Mucosa of stomach (tissue), 1 donor: Measurements from ENCODE around the gene RAET1L.

ENCODE experiments used
- H3K27me3 ChIP-seq: one replicate; pipeline ENCODE4 v1.7.0; 2013; ENCODE audit warnings: mild to moderate bottlenecking, low read length; ENCODE audit not compliant: control insufficient read depth, insufficient read depth
- H3K36me3 ChIP-seq: one replicate; pipeline ENCODE4 v1.7.0; 2013; ENCODE audit warnings: low read length; ENCODE audit not compliant: control insufficient read depth, insufficient read depth
- H3K4me1 ChIP-seq: one replicate; pipeline ENCODE4 v1.7.0; 2013; ENCODE audit warnings: mild to moderate bottlenecking, low read length; ENCODE audit not compliant: control insufficient read depth, insufficient read depth
- H3K4me3 ChIP-seq: one replicate; pipeline ENCODE4 v1.7.0; 2013; ENCODE audit warnings: low read length
- H3K9ac ChIP-seq: one replicate; pipeline ENCODE4 v1.7.0; 2013; ENCODE audit warnings: mild to moderate bottlenecking, low read length, moderate library complexity
- H3K9me3 ChIP-seq: one replicate; pipeline ENCODE4 v1.7.0; 2013; ENCODE audit warnings: mild to moderate bottlenecking, low read length, moderate library complexity; ENCODE audit not compliant: control insufficient read depth
- donor health status: Pancreatic carcinoma.

The RAET1L gene

DNA sequence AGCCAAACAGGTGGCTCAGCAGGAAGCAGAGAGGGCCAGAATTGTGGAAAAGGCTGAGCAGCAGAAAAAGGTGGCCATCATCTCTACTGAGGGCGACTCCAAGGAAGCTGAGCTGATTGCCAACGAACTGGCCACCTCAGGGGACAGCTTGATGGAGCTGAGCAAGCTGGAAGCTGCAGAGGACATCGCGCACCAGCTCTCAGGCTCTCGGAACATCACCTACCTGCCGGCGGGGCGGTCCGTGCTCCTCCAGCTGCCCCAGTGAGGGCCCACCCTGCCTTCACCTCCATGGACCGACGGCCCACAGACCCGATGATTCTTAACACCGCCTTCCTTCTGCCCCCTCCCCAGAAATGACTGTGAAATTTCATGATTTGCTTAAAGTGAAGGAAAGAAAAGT lies 17.8 kb upstream of the RAET1L start:
- Histone ChIP-seq H3K4me3 (no peak overlapping the region), H3K9ac (no peak overlapping the region), H3K9me3 (no peaks in the 10 kb centered on the region), H3K4me1 (no peaks in the 10 kb centered on the region), H3K27me3 (peaks cover 41% of the 10 kb centered on the region), H3K36me3 (no peaks in the 10 kb centered on the region)

- H3K27me3 ChIP-seq = peaks cover 76% of the 10 kb centered on the region
These were observed 13.1 kb upstream of the RAET1L start for GRCh38 chr6:150038202-150039062.

GRCh38 chr6:150037526-150038201 lies 12.3 kb upstream of the RAET1L start:
- H3K4me1 ChIP-seq = peaks cover 9% of the 10 kb centered on the region
- H3K36me3 ChIP-seq = no peaks in the 10 kb centered on the region
- H3K27me3 ChIP-seq = peaks cover 81% of the 10 kb centered on the region
- H3K9me3 ChIP-seq = no peaks in the 10 kb centered on the region
- no peak overlapping the region for H3K4me3 ChIP-seq
- H3K9ac ChIP-seq = no peak overlapping the region

More at GRCh38 chr6:150038202-150039062, 13.1 kb upstream of the RAET1L start:
- H3K4me3 ChIP-seq = no peak overlapping the region
- H3K4me1 ChIP-seq = peaks cover 9% of the 10 kb centered on the region
- H3K9me3 ChIP-seq = no peaks in the 10 kb centered on the region
- no peaks in the 10 kb centered on the region for H3K36me3 ChIP-seq
- H3K9ac ChIP-seq = no peak overlapping the region

GRCh38 chr6:150036081-150036480 lies 10.7 kb upstream of the RAET1L start:
- Histone ChIP-seq H3K9ac (no peak overlapping the region), H3K4me1 (peaks cover 9% of the 10 kb centered on the region), H3K9me3 (no peaks in the 10 kb centered on the region), H3K27me3 (peaks cover 72% of the 10 kb centered on the region), H3K36me3 (no peaks in the 10 kb centered on the region), H3K4me3 (no peak overlapping the region)

GRCh38 chr6:150033207-150033771 lies 8.0 kb upstream of the RAET1L start:
- Histone ChIP-seq H3K4me1 (peaks cover 9% of the 10 kb centered on the region), H3K4me3 (no peak overlapping the region), H3K9me3 (no peaks in the 10 kb centered on the region), H3K27me3 (peaks cover 61% of the 10 kb centered on the region), H3K9ac (no peak overlapping the region), H3K36me3 (no peaks in the 10 kb centered on the region)

- peaks cover 4% of the 10 kb centered on the region for H3K4me1 ChIP-seq
- H3K27me3 ChIP-seq = peaks cover 58% of the 10 kb centered on the region
- H3K9me3 ChIP-seq = no peaks in the 10 kb centered on the region
- H3K9ac ChIP-seq = no peak overlapping the region
- H3K4me3 ChIP-seq = no peak overlapping the region
- H3K36me3 ChIP-seq = no peaks in the 10 kb centered on the region
These were observed 7.3 kb upstream of the RAET1L start for GRCh38 chr6:150032598-150032997.

GRCh38 chr6:150030611-150031010 lies 5.3 kb upstream of the RAET1L start:
- Histone ChIP-seq H3K9me3 (no peaks in the 10 kb centered on the region), H3K9ac (no peak overlapping the region), H3K4me1 (peaks cover 4% of the 10 kb centered on the region), H3K27me3 (peaks cover 59% of the 10 kb centered on the region), H3K36me3 (no peaks in the 10 kb centered on the region), H3K4me3 (no peak overlapping the region)

DNA sequence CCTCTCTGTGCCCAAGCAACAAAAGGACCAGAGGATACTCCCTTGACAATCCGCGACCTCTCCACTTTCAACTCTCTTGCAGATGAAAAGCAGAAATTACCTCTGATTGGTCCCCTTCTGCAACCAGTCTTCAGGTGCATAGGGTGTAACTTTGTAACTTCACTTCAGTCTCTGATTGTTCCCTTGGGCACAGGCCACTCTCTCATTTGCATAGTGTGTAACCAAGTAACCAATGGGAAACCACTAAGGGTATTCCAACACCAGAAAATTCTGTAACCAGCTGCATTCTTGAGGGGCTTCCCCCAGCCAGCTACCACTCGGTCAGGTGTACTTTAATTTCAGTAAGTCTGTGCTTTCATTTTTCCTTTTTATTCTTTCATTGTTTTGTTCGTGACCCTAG lies 4.4 kb upstream of the RAET1L start:
- Histone ChIP-seq H3K9me3 (no peaks in the 10 kb centered on the region), H3K4me3 (no peak overlapping the region), H3K36me3 (no peaks in the 10 kb centered on the region), H3K4me1 (peaks cover 12% of the 10 kb centered on the region), H3K27me3 (peaks cover 59% of the 10 kb centered on the region), H3K9ac (no peak overlapping the region)

- peaks cover 64% of the 10 kb centered on the region for H3K27me3 ChIP-seq
- H3K4me3 ChIP-seq = no peak overlapping the region
- no peaks in the 10 kb centered on the region for H3K9me3 ChIP-seq
- no peaks in the 10 kb centered on the region for H3K36me3 ChIP-seq
- H3K9ac ChIP-seq = no peak overlapping the region
- peaks cover 15% of the 10 kb centered on the region for H3K4me1 ChIP-seq
These were observed 3.9 kb upstream of the RAET1L start for GRCh38 chr6:150029276-150029675.

GRCh38 chr6:150028799-150029198 lies 3.5 kb upstream of the RAET1L start:
- Histone ChIP-seq H3K4me3 (no peak overlapping the region), H3K36me3 (no peaks in the 10 kb centered on the region), H3K27me3 (peaks cover 68% of the 10 kb centered on the region), H3K9ac (no peak overlapping the region), H3K9me3 (no peaks in the 10 kb centered on the region), H3K4me1 (peaks cover 15% of the 10 kb centered on the region)

GRCh38 chr6:150027806-150028565 lies 2.7 kb upstream of the RAET1L start:
- Histone ChIP-seq H3K4me3 (no peak overlapping the region), H3K36me3 (no peaks in the 10 kb centered on the region), H3K4me1 (peaks cover 15% of the 10 kb centered on the region), H3K9ac (no peak overlapping the region), H3K27me3 (peaks cover 61% of the 10 kb centered on the region), H3K9me3 (no peaks in the 10 kb centered on the region)
